H9 (cell line): ENCODE measurements around the gene HCAR1. TPM values are rescaled to one million over a fixed set of nuclear protein-coding genes. Genes with fewer than 3 reads are reported as not detected.

Experiments used
- DNase-seq: peaks from one replicate; pipeline ENCODE4 v3.0.0-alpha.2; 2017
- H2AFZ ChIP-seq: one replicate; pipeline ENCODE4 v1.6.1; 2013; ENCODE audit warnings: mild to moderate bottlenecking, low read length, control low read depth, moderate library complexity
- H2AK5ac ChIP-seq: 2 replicates; pipeline ENCODE4 v1.6.1; 2013; ENCODE audit warnings: low read length, control low read depth, mixed read lengths; ENCODE audit not compliant: insufficient read length
- H2BK120ac ChIP-seq: one replicate; pipeline ENCODE4 v1.6.1; 2013; ENCODE audit warnings: low read depth, mild to moderate bottlenecking, low read length, control low read depth, inconsistent platforms; ENCODE audit not compliant: poor library complexity, severe bottlenecking
- H2BK12ac ChIP-seq: 2 replicates; pipeline ENCODE4 v1.6.1; 2013; ENCODE audit warnings: low read length, control low read depth, mixed read lengths, low read depth; ENCODE audit not compliant: insufficient read length
- H2BK15ac ChIP-seq: 2 replicates; pipeline ENCODE4 v1.6.1; 2013; ENCODE audit warnings: low read depth, low read length, control low read depth
- H2BK20ac ChIP-seq: one replicate; pipeline ENCODE4 v1.6.1; 2013; ENCODE audit warnings: low read depth, mild to moderate bottlenecking, low read length, control low read depth, inconsistent platforms; ENCODE audit not compliant: poor library complexity, severe bottlenecking
- H2BK5ac ChIP-seq: 2 replicates; pipeline ENCODE4 v1.6.1; 2013; ENCODE audit warnings: low read length, control low read depth, mixed read lengths; ENCODE audit not compliant: insufficient read length
- H3K14ac ChIP-seq: 2 replicates; pipeline ENCODE4 v1.6.1; 2013; ENCODE audit warnings: low read length, control low read depth; ENCODE audit not compliant: insufficient read depth
- H3K18ac ChIP-seq: 2 replicates; pipeline ENCODE4 v1.6.1; 2013; ENCODE audit warnings: low read depth, mild to moderate bottlenecking, mixed read lengths, low read length, control low read depth; ENCODE audit not compliant: insufficient read length
- H3K23ac ChIP-seq: 2 replicates; pipeline ENCODE4 v1.6.1; 2013; ENCODE audit warnings: low read length, control low read depth, mixed read lengths, low read depth; ENCODE audit not compliant: insufficient read length
- H3K23me2 ChIP-seq: 2 replicates; pipeline ENCODE4 v1.6.1; 2013; ENCODE audit warnings: low read depth, mild to moderate bottlenecking, mixed read lengths, low read length, control low read depth; ENCODE audit not compliant: insufficient read length, poor library complexity, severe bottlenecking
- H3K27ac ChIP-seq: 2 replicates; pipeline ENCODE4 v1.5.1; 2013; ENCODE audit warnings: low read length, control low read depth, mixed read lengths, low read depth; ENCODE audit not compliant: insufficient read length
- H3K27me3 ChIP-seq: 2 replicates; pipeline ENCODE4 v1.6.1; 2013; ENCODE audit warnings: low read length, control low read depth, inconsistent platforms; ENCODE audit not compliant: insufficient read depth
- H3K4ac ChIP-seq: 2 replicates; pipeline ENCODE4 v1.6.1; 2013; ENCODE audit warnings: low read depth, mild to moderate bottlenecking, control low read depth, inconsistent platforms, low read length, moderate library complexity
- H3K4me1 ChIP-seq: 2 replicates; pipeline ENCODE4 v1.6.1; 2013; ENCODE audit warnings: low read length, control low read depth, inconsistent platforms; ENCODE audit not compliant: insufficient read depth
- H3K4me2 ChIP-seq: 2 replicates; pipeline ENCODE4 v1.6.1; 2013; ENCODE audit warnings: low read length, control low read depth, mixed read lengths; ENCODE audit not compliant: insufficient read length, insufficient read depth
- H3K56ac ChIP-seq: 2 replicates; pipeline ENCODE4 v1.6.1; 2013; ENCODE audit warnings: low read depth, mild to moderate bottlenecking, mixed read lengths, low read length, control low read depth; ENCODE audit not compliant: insufficient read length
- H3K79me1 ChIP-seq: 2 replicates; pipeline ENCODE4 v1.6.1; 2013; ENCODE audit warnings: low read depth, mild to moderate bottlenecking, moderate library complexity, low read length, control low read depth, inconsistent platforms; ENCODE audit not compliant: insufficient read depth, poor library complexity, severe bottlenecking
- H3K79me2 ChIP-seq: 2 replicates; pipeline ENCODE4 v1.6.1; 2013; ENCODE audit warnings: low read length, control low read depth, inconsistent platforms; ENCODE audit not compliant: insufficient read depth
- H3K9ac ChIP-seq: 2 replicates; pipeline ENCODE4 v1.6.1; 2013; ENCODE audit warnings: low read length, control low read depth, mixed read lengths; ENCODE audit not compliant: insufficient read length; ENCODE audit errors: extremely low read depth
- H3K9me3 ChIP-seq: one replicate; pipeline ENCODE4 v1.6.1; 2013; ENCODE audit warnings: low read depth, low read length, inconsistent platforms; ENCODE audit not compliant: control insufficient read depth
- H3T11ph ChIP-seq: one replicate; pipeline ENCODE4 v1.6.1; 2013; ENCODE audit warnings: mild to moderate bottlenecking, low read length, control low read depth, inconsistent platforms
- H4K20me1 ChIP-seq: one replicate; pipeline ENCODE4 v1.6.1; 2013; ENCODE audit not compliant: control insufficient read depth, insufficient read length, insufficient read depth
- H4K5ac ChIP-seq: 2 replicates; pipeline ENCODE4 v1.6.1; 2013; ENCODE audit warnings: low read depth, mild to moderate bottlenecking, mixed read lengths, low read length, control low read depth; ENCODE audit not compliant: insufficient read length
- H4K8ac ChIP-seq: replicated peaks from 2 replicates; pipeline ENCODE4 v1.6.1; 2013; ENCODE audit warnings: low read length, control low read depth, mixed read lengths, low read depth; ENCODE audit not compliant: insufficient read length
- H4K91ac ChIP-seq: 2 replicates; pipeline ENCODE4 v1.6.1; 2013; ENCODE audit warnings: low read depth, mild to moderate bottlenecking, moderate library complexity, mixed read lengths, low read length, control low read depth; ENCODE audit not compliant: insufficient read length
- H3K27ac Mint-ChIP-seq, 3 experiments: 2 replicates in 2 of 3; 3 replicates in 1 of 3; pipeline ENCODE4 v1.8.0; 2020 to 2021; ENCODE audit warnings: mixed read lengths in 3 of 3, mild to moderate bottlenecking in 1 of 3, moderate library complexity in 1 of 3
- H3K27me3 Mint-ChIP-seq: 2 replicates; pipeline ENCODE4 v1.8.0; 2021; ENCODE audit warnings: low read depth, mild to moderate bottlenecking, moderate library complexity, mixed read lengths
- H3K36me3 Mint-ChIP-seq, 3 experiments: 2 replicates in 2 of 3; 3 replicates in 1 of 3; pipeline ENCODE4 v1.8.0; 2020 to 2021; ENCODE audit warnings: low read depth in 3 of 3, mixed read lengths in 3 of 3; ENCODE audit not compliant: insufficient read depth in 1 of 3
- H3K4me1 Mint-ChIP-seq, 2 experiments: 2 replicates each; pipeline ENCODE4 v1.8.0; 2020; ENCODE audit warnings: mixed read lengths in 2 of 2
- H3K4me3 Mint-ChIP-seq, 2 experiments: 2 replicates in 1 of 2; 3 replicates in 1 of 2; pipeline ENCODE4 v1.8.0; 2020 to 2021; ENCODE audit warnings: mild to moderate bottlenecking in 2 of 2, mixed read lengths in 2 of 2, moderate library complexity in 1 of 2
- H3K9me3 Mint-ChIP-seq, 2 experiments: 2 replicates in 1 of 2; 3 replicates in 1 of 2; pipeline ENCODE4 v1.8.0; 2020; ENCODE audit warnings: mild to moderate bottlenecking in 2 of 2, mixed read lengths in 2 of 2, moderate library complexity in 1 of 2
- CTCF ChIP-seq: fragments of 200-600 bp; sonication (generic); conservative IDR thresholded peaks from 3 replicates; pipeline ENCODE4 v1.8.0; 2021; ENCODE audit warnings: antibody characterized with exemption, mild to moderate bottlenecking
- WGBS: extraction: QIAGEN DNeasy Blood & Tissue Kit; methylation state at CpG from one replicate; pipeline ENCODE4 v1.1.7; 2013; ENCODE audit warnings: missing lambda C conversion rate, low lambda C conversion rate, mixed read lengths; ENCODE audit not compliant: insufficient read length; ENCODE audit errors: extremely low coverage; 5-methylcytosine and 5-hydroxymethylcytosine counted together
- total RNA-seq: library from RNA; stranded (reverse); gene quantifications from 2 replicates; pipeline ENCODE4 v1.2.1, GENCODE V29; 2021

Gene HCAR1
- total RNA-seq, 1 experiment from 2014 or later = 0.07 TPM

DNA sequence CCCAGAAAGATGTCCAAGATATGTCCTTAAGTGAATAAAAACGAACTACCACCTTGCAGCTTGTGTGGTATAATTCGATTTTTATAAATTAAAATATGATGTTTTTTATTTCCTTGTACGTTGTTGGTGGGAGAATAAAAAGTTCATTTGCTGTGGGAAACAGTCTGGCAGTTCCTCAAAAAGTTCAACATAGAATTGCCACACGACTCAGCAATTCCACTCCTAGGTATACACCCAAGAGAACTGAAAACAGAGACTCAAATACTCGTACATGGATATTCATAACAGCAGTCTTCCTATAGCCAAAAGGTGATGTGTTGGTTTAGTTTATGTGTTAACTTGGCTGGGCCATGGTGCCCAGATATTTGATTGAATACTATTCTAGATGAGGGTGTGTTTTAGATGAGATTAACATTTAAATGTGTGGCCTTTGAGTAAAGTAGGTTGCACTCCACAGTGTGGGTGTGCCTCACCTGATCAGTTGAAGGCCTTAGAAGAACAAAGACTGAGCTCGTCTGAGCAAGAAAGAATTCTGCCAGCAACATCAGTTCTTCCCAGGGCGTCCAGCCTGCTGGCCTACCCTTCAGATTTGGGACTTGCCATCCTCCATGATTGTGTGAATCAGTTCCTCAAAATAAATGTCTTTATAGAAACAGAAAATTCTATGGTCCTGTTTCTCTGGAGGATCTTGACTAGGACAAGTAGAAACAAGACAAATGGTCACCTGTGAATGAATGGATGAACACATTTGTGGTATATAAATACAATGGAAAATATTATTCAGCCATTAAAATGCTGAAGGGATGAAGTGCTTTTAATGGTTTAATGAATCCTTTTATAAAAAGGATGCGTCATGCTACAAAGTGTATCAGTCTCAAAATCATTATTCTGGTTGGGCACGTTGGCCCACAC lies 16.8 kb upstream of the HCAR1 start:
- no peak for DNase-seq
- H2BK5ac ChIP-seq = no peak overlapping the region

More for the DNA sequence above, 16.8 kb upstream of the HCAR1 start:
- Mint-ChIP-seq H3K4me3 (no peak overlapping the region), H3K9me3 (no peaks in the 10 kb centered on the region; a peak in 1 of 5 replicates), H3K27me3 (no peaks in the 10 kb centered on the region), H3K36me3 (peaks cover 0 to 5% (median 4%) of the 10 kb centered on the region in 3 experiments; a peak in 4 of 7 replicates), H3K27ac (no peak overlapping the region), H3K4me1 (peaks cover 23% of the 10 kb centered on the region in 2 experiments)
- Histone ChIP-seq H2AFZ (no peak overlapping the region), H2BK15ac (no peak overlapping the region), H3K56ac (no peak overlapping the region), H3K9ac (no peak overlapping the region), H2BK20ac (no peak overlapping the region), H4K8ac (no peak overlapping the region), H3K79me1 (no peaks in the 10 kb centered on the region), H3K23me2 (no peaks in the 10 kb centered on the region), H3K4me2 (no peak overlapping the region), H4K20me1 (no peaks in the 10 kb centered on the region), H3K4ac (no peak overlapping the region), H4K91ac (no peak overlapping the region), H4K5ac (no peak overlapping the region), H2AK5ac (no peak overlapping the region), H3K4me1 (no peaks in the 10 kb centered on the region), H3K23ac (no peak overlapping the region), H2BK12ac (no peak overlapping the region), H3K9me3 (no peaks in the 10 kb centered on the region), H3K27me3 (no peaks in the 10 kb centered on the region), H3K79me2 (no peaks in the 10 kb centered on the region), H3T11ph (no peak overlapping the region), H3K18ac (no peak overlapping the region), H2BK120ac (no peak overlapping the region), H3K14ac (no peak overlapping the region), H3K27ac (no peak overlapping the region)
- no peak for TF ChIP-seq CTCF
- 100% methylated on average over 1 of the region's 9 CpGs for whole genome bisulfite sequencing
